Measurements from ENCODE around the gene SKAP1. TPM values are rescaled to one million over a fixed set of nuclear protein-coding genes. Genes with fewer than 3 reads are reported as not detected.

SKAP1 gene
- total RNA-seq, 1 donor from 2014 or later, result 0.49 TPM

DNA sequence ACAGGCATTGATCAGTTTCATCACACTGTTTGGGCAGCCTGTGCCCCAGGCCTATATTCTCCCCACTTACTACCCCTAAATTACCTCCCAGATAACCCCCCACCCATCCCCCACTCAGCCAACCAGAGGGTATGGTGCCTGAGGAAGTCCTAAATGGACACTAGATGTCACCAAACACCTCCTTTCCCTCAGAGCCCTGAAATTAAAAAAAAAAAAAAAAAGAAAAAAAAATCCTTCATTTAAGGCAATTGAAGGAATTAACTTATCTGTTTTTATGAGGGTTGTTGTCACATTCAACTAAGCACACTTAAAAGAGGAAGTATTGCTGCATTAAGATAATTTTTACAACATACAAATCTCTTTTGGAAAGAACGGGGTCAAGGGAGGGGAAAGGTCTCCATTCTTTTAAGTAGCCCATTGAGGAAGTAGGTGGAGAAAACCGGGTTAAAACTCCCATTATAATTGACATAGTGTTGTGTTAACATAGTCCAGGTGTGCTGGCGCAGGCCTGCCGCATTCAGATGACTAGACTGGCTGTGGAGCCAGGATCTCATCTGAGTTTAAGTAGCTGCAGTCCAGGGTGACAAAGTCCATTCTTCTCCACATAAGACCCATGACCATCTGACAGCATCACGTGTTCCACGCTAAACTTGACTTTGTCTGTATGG lies 276.2 kb downstream of the SKAP1 start:
- Mint-ChIP-seq H3K36me3 (ENCODE audit: low read depth) (no peaks in the 10 kb centered on the region), H3K4me3 (no peak overlapping the region), H3K9me3 (no peaks in the 10 kb centered on the region), H3K4me1 (peaks cover 15% of the 10 kb centered on the region), H3K27ac (ENCODE audit: unreplicated experiment) (no peak overlapping the region), H3K27me3 (ENCODE audit: low read depth) (peaks cover 71% of the 10 kb centered on the region)
- peak; percentile 22 for DNase-seq (ENCODE audit: low read depth, low spot score)
- TF ChIP-seq, protein P1, sequence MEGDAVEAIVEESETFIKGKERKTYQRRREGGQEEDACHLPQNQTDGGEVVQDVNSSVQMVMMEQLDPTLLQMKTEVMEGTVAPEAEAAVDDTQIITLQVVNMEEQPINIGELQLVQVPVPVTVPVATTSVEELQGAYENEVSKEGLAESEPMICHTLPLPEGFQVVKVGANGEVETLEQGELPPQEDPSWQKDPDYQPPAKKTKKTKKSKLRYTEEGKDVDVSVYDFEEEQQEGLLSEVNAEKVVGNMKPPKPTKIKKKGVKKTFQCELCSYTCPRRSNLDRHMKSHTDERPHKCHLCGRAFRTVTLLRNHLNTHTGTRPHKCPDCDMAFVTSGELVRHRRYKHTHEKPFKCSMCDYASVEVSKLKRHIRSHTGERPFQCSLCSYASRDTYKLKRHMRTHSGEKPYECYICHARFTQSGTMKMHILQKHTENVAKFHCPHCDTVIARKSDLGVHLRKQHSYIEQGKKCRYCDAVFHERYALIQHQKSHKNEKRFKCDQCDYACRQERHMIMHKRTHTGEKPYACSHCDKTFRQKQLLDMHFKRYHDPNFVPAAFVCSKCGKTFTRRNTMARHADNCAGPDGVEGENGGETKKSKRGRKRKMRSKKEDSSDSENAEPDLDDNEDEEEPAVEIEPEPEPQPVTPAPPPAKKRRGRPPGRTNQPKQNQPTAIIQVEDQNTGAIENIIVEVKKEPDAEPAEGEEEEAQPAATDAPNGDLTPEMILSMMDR (conservative IDR thresholded peaks at IDR 0.05), result peak; percentile 66

GRCh38 chr17:48152289-48152688 lies 277.7 kb downstream of the SKAP1 start:
- peaks cover 18% of the 10 kb centered on the region for H3K4me1 Mint-ChIP-seq

GRCh38 chr17:48151220-48151619 lies 278.8 kb downstream of the SKAP1 start:
- TF ChIP-seq, protein P1 (conservative IDR thresholded peaks at IDR 0.05), result no peak
- DNase-seq (ENCODE audit: low read depth, low spot score), result no peak
- Mint-ChIP-seq H3K27me3 (ENCODE audit: low read depth) (peaks cover 86% of the 10 kb centered on the region), H3K36me3 (ENCODE audit: low read depth) (no peaks in the 10 kb centered on the region), H3K4me3 (no peak overlapping the region), H3K27ac (ENCODE audit: unreplicated experiment) (no peak overlapping the region), H3K4me1 (peaks cover 13% of the 10 kb centered on the region), H3K9me3 (no peaks in the 10 kb centered on the region)

More at GRCh38 chr17:48152289-48152688, 277.7 kb downstream of the SKAP1 start:
- H3K9me3 Mint-ChIP-seq, result no peaks in the 10 kb centered on the region
- no peak for DNase-seq (ENCODE audit: low read depth, low spot score)
- H3K27ac Mint-ChIP-seq (ENCODE audit: unreplicated experiment), result no peak overlapping the region
- TF ChIP-seq, protein P1 (conservative IDR thresholded peaks at IDR 0.05), result no peak
- peaks cover 86% of the 10 kb centered on the region for H3K27me3 Mint-ChIP-seq (ENCODE audit: low read depth)
- H3K4me3 Mint-ChIP-seq, result no peak overlapping the region
- no peaks in the 10 kb centered on the region for H3K36me3 Mint-ChIP-seq (ENCODE audit: low read depth)

GRCh38 chr17:48150597-48151001 lies 279.4 kb downstream of the SKAP1 start:
- TF ChIP-seq, protein P1 (conservative IDR thresholded peaks at IDR 0.05), result no peak
- H3K27me3 Mint-ChIP-seq (ENCODE audit: low read depth), result peaks cover 84% of the 10 kb centered on the region
- H3K27ac Mint-ChIP-seq (ENCODE audit: unreplicated experiment), result no peak overlapping the region
- no peaks in the 10 kb centered on the region for H3K9me3 Mint-ChIP-seq
- H3K4me3 Mint-ChIP-seq, result no peak overlapping the region
- H3K4me1 Mint-ChIP-seq, result peaks cover 8% of the 10 kb centered on the region
- no peaks in the 10 kb centered on the region for H3K36me3 Mint-ChIP-seq (ENCODE audit: low read depth)
- DNase-seq (ENCODE audit: low read depth, low spot score), result no peak

DNA sequence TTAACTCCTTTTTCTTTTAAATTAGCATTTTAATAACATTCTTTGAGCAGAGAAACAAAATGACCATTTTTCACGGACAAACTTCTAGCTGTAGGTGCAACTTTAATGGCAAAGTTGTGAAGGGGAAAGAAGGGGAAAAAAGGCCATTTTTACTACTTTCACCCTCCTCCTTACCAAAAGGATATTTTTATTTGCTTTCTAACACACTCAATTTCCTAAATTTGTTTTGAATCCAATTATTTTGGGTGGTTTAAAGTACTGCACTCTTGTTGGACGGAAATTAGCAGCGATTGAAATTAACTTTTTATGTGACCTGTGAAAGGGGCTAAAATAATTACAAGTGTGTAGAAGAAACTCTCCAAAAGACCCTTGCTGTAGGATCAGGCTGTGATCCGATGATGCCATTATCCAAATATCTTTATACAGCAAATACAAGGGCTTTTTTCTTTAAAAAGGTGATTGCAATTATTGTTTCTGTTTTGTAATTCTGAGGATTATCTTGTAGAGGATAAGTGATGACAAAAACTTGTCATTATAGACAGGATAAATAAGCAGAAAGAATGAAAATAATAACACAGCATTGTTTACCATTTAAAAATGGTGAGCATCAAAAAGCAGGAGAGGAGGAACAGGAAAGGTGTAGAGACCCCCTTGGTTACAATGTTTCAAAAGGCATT lies 280.1 kb downstream of the SKAP1 start:
- H3K36me3 Mint-ChIP-seq (ENCODE audit: low read depth), result no peaks in the 10 kb centered on the region
- peaks cover 8% of the 10 kb centered on the region for H3K4me1 Mint-ChIP-seq
- TF ChIP-seq, protein P1 (conservative IDR thresholded peaks at IDR 0.05), result no peak
- peaks cover 86% of the 10 kb centered on the region for H3K27me3 Mint-ChIP-seq (ENCODE audit: low read depth)
- H3K4me3 Mint-ChIP-seq, result no peak overlapping the region
- DNase-seq (ENCODE audit: low read depth, low spot score), result no peak
- no peak overlapping the region for H3K27ac Mint-ChIP-seq (ENCODE audit: unreplicated experiment)
- no peaks in the 10 kb centered on the region for H3K9me3 Mint-ChIP-seq

Measured in neural crest cell (in vitro differentiated cells).